Adrenal gland (tissue), 12 donors: ENCODE measurements around the gene DNAH8. TPM values are rescaled to one million over a fixed set of nuclear protein-coding genes. Genes with fewer than 3 reads are reported as not detected.

Source experiments
- DNase-seq, 7 donors: peaks; one replicate each; pipeline ENCODE4 v3.0.0-alpha.2; 2019 to 2020
- H3K27ac ChIP-seq, 5 donors: fragments of 200-600 bp; sonication (generic) in 4 of 5; 1 replicate in 3 of 5; 2 replicates in 2 of 5; pipeline versions ENCODE4 v1.5.1 to v1.8.0; 2016 to 2020; ENCODE audit warnings: mild to moderate bottlenecking in 1 of 5
- H3K27me3 ChIP-seq: fragments of 200-600 bp; 2 replicates; pipeline ENCODE4 v1.8.0; 2021
- H3K36me3 ChIP-seq, 2 donors: fragments of 200-600 bp; replicated peaks in 1 of 2; 1 replicate in 1 of 2; 2 replicates in 1 of 2; pipeline versions ENCODE4 v1.5.1 to v1.8.0; 2018 to 2022
- H3K4me1 ChIP-seq, 2 donors: fragments of 200-600 bp; replicated peaks in 1 of 2; 1 replicate in 1 of 2; 2 replicates in 1 of 2; pipeline versions ENCODE4 v1.5.1 to v1.8.0; 2018 to 2021
- H3K4me3 ChIP-seq, 4 donors: fragments of 200-600 bp; sonication (generic) in 3 of 4; one replicate each; pipeline ENCODE4 v1.5.1; 2016 to 2018
- H3K9me3 ChIP-seq, 3 donors: fragments of 200-600 bp; sonication (generic) in 1 of 3; replicated peaks in 1 of 3; 1 replicate in 2 of 3; 2 replicates in 1 of 3; pipeline versions ENCODE4 v1.5.1 to v1.8.0; 2016 to 2021
- CTCF ChIP-seq, 6 experiments: fragments of 450-650 bp in 4 of 6; fragments of 200-600 bp in 2 of 6; sonication (generic) in 1 of 6; IDR thresholded peaks; 1 replicate in 5 of 6; 2 replicates in 1 of 6; pipeline versions ENCODE4 v1.5.1 to v1.8.0; 2016 to 2021; ENCODE audit warnings: antibody characterized with exemption in 6 of 6, mild to moderate bottlenecking in 2 of 6, moderate library complexity in 1 of 6
- POLR2A ChIP-seq, 2 donors: fragments of 450-650 bp; IDR thresholded peaks; one replicate each; pipeline ENCODE4 v1.6.1; 2017; ENCODE audit warnings: antibody characterized with exemption in 2 of 2, mild to moderate bottlenecking in 2 of 2, moderate library complexity in 1 of 2
- WGBS, 4 donors: extraction: QIAGEN DNeasy Blood & Tissue Kit in 2 of 4; methylation state at CpG; one replicate each; pipeline versions ENCODE4 v1.1.5 to v1.1.7; 2013 to 2017; 5-methylcytosine and 5-hydroxymethylcytosine counted together
- intact Hi-C, 2 donors: fragments of 100-400 bp; cut with DNase I; formaldehyde crosslinking; loops; one replicate each; pipeline versions ENCODE4 v1.14.1 to v1.15.0; 2022 to 2023
- polyA plus RNA-seq, 3 donors: library from polyadenylated mRNA; stranded (reverse); fragments of 200-250 nt in 2 of 3; fragments of 350-450 nt in 1 of 3; fragmentation: Illumina TruSeq in 1 of 3; extraction: RNeasy Lipid Tissue Mini Kit (QIAGEN cat#74804) in 1 of 3; gene quantifications; one replicate each; pipeline ENCODE4 v1.2.3, GENCODE V29; 2013 to 2014
- total RNA-seq, 9 donors: library from RNA; depleted of rRNA in 4 of 9; stranded (reverse); fragments of >200 nt in 4 of 9; fragments of 120-200 nt in 1 of 9; fragmentation: NEBNext Ultra II Directional in 1 of 9; extraction: Animal tissue kit (Norgen Biotek cat#: 25700) in 1 of 9; gene quantifications; one replicate each; pipeline versions ENCODE4 v1.1.0 to v1.2.4, GENCODE V29; 2013 to 2023
- donor health status: healthy with polysubstance abuse.
- donor health status: Bipolar disorder and iron deficiency.
- donor health status: DM: yes; HTN: yes; CAD: no.
- donor health status: DM: no; HTN: no; CAD: no.
- donor health status: DM: no; HTN: no; CAD: no.
- donor health status: DM: yes; HTN: yes; CAD: no.

DNAH8 gene
- total and polyA plus RNA-seq, 12 donors = under 0.01 to 0.02 TPM; not detected in 10

GRCh38 chr6:38714239-38715015 lies 684 bp upstream of the DNAH8 start:
- Histone ChIP-seq H3K4me1 (peaks cover 0 to 4% of the 10 kb centered on the region in 2 donors), H3K27ac (no peak overlapping the region), H3K4me3 (peak overlapping the region in 1 of 4 donors; percentile 38), H3K27me3 (peaks cover 25% of the 10 kb centered on the region), H3K36me3 (no peaks in the 10 kb centered on the region), H3K9me3 (no peaks in the 10 kb centered on the region)
- TF ChIP-seq CTCF (IDR thresholded peaks at IDR 0.05) = no peak
- no peak for TF ChIP-seq POLR2A (IDR thresholded peaks at IDR 0.05)
- intact Hi-C loops = no loop called here
- no peak for DNase-seq
- WGBS, 4 donors = 31 to 43% (median 37%) methylated on average over 4 of the region's 4 CpGs

- Histone ChIP-seq H3K4me1 (peaks cover 0 to 4% of the 10 kb centered on the region in 2 donors), H3K4me3 (no peak overlapping the region), H3K36me3 (no peaks in the 10 kb centered on the region), H3K27me3 (peaks cover 25% of the 10 kb centered on the region), H3K27ac (no peak overlapping the region), H3K9me3 (no peaks in the 10 kb centered on the region)
- no peak for DNase-seq
- WGBS, 4 donors = 88 to 100% (median 94%) methylated on average over 2 of the region's 2 CpGs
- no peak for TF ChIP-seq CTCF (IDR thresholded peaks at IDR 0.05)
- TF ChIP-seq POLR2A (IDR thresholded peaks at IDR 0.05) = no peak
- intact Hi-C loops = no loop called here
Measured at GRCh38 chr6:38716825-38717224, 1.7 kb downstream of the DNAH8 start.

- TF ChIP-seq POLR2A (IDR thresholded peaks at IDR 0.05) (no peak), CTCF (IDR thresholded peaks at IDR 0.05) (no peak)
- intact Hi-C loops = no loop called here
- Histone ChIP-seq H3K27me3 (peaks cover 24% of the 10 kb centered on the region), H3K36me3 (no peaks in the 10 kb centered on the region), H3K27ac (no peak overlapping the region), H3K9me3 (no peaks in the 10 kb centered on the region), H3K4me3 (no peak overlapping the region), H3K4me1 (peaks cover 0 to 4% of the 10 kb centered on the region in 2 donors)
- 82 to 100% (median 93%) methylated on average over 1 of the region's 1 CpG for whole genome bisulfite sequencing, 4 donors
- DNase-seq = no peak
Measured at GRCh38 chr6:38719358-38719757, 4.2 kb downstream of the DNAH8 start.

- Histone ChIP-seq H3K36me3 (no peaks in the 10 kb centered on the region), H3K9me3 (no peaks in the 10 kb centered on the region), H3K27me3 (peaks cover 15% of the 10 kb centered on the region), H3K4me3 (no peak overlapping the region), H3K4me1 (peaks cover 0 to under 1% of the 10 kb centered on the region in 2 donors), H3K27ac (no peak overlapping the region)
- intact Hi-C loops = no loop called here
- TF ChIP-seq CTCF (IDR thresholded peaks at IDR 0.05) = no peak
- no peak for TF ChIP-seq POLR2A (IDR thresholded peaks at IDR 0.05)
- 15 to 20% (median 18%) methylated on average over 2 of the region's 2 CpGs for WGBS, 4 donors
- no peak for DNase-seq
Measured at GRCh38 chr6:38720295-38720694, 5.2 kb downstream of the DNAH8 start.
